ENCODE measurements around the gene CNOT3.
"Not testable (repeated sequence)": the region's sequence is repeated elsewhere in the genome, so short reads cannot be mapped to it uniquely, and the experiment has no call there.

CNOT3 gene

DNA sequence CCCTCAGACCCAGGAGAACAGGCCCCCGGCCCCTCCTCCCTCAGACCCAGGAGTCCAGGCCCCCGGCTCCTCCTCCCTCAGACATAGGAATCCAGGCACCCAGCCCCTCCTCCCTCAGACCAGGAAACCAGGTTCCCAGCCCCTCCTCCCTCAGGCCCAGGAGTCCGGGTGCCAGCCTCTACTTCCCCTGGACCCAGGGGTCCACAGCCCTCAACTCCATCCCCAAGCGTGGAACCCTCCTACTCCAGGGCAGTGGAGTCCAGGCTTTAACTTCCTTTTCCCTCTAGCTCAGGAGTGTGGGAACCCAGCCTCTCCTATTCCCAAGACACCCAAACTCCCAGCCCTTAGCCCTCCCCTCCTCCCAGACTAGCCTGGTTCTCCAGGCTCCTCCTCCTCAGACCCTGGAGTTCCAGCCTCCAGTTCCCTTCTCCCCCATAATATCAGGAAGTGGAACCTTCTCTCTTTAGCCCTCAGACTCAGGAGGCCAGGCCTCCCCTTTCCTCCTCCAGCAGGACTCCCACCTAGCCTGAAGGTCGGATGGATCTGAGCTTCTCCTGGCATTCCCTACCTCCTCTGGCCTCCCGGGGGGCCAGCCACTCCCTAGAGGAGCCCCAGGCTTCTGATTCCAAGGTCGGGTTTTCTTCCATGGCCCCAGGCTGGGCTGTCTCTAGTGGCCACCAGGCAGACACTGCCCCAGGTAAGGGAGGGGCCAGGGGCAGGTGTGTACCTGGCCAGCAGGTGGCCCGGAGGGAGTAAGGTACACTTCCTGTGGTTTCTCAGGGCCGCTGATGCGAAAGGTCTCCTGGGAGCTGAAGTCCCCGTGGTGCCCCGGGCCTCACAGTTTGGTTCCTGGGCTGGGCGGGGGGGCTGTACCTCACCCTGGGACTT, 35.2 kb downstream of the CNOT3 start, which contains the start of gene TMC4:
Gene TMC4, minus strand, starts transcription at position 690 of the 888 bp plus-strand sequence. Its CDS starts 43 bp downstream, at position 647.
- DNase-seq: peak; percentile 20

DNA sequence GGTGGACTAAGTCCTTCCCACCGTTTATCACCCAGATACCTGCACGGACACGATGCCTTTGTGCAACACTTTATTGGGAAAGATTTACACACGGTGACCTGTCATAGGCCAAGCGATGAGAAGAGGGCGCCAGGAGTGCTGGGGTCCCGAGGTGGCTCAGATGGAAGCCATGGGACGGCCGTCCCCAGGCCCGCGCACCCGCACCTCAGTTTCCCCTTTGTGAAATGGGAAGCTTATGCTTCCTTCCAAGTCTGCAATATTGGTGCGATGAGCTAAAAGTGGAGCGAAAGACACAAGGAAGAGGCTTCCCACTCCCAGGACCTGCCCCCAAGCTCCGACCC, 35.8 kb downstream of the CNOT3 start:
- no peak for DNase-seq

DNA sequence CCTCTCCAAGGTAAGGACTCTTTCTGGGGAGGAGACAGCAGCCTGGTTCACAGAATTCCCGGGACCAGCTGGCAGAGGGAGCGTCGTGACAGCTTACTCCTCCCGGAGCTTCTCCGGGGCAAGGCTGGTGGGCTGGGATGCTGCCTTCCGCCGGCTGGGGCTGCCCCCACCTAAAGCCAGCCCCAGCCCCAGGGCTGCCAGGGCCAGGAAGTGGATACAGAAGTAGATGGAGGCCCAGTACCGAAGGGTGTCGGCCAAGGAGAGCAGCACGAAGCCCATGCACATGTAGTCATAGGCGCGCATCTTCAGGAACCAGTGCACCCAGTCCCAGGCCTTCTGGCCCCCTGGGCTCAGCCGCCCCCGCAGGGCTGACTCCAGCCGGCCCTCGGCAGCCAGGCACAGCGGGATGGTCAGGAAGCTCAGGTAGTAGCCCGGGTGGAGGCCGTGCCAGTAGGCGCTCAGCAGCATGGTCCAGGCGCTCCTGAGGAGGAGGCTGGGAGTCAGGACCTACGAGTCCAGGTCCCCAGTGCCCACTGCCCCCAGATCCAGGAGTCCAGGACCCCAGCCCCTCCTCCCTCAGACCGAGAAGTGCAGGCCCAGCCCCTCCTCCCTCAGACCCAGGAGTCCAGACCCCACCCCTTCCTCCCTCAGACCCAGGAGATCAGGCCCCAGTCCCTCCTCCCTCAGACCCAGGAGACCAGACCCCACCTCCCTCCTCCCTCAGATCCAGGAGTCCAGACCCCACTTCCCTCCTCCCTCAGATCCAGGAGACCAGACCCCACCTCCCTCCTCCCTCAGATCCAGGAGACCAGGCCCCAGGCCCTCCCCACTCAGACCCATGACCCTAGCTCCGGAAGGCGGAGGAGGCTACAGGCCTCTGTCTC, 36.6 kb downstream of the CNOT3 start:
- DNase-seq: no peak

DNA sequence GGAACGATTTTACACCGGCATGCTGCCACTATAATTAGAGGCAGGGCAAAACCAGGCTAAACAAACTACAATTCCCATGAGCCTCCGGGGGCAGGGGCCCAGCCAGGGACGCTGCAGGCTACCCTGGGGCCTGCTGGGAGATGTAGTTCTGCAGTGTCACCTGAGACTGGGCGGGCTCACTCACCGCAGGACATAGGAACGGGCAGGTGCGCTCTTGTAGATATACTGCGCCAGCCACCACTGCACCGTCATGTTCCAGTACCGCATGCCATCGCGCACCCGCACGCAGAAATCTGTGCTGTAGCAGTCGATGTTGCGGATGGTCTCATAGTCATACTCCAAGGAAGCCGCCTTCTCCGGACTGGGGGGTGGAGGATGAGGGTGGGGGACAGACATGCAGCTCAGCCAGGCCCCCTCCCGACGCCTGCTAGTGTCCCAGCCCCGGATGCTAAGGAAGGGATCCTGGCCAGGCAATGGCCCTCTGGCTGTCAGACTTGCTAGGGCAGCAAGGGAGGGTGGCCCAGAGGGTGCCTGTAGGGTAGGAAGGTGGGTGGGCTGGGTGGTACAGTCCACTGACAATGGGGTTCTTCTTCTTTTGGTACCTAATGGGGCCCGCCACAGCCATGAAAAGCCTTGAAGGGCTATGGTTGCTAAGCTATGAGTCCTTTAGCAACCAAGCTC, 41.2 kb downstream of the CNOT3 start:
- DNase-seq: peak; percentile 56

DNA sequence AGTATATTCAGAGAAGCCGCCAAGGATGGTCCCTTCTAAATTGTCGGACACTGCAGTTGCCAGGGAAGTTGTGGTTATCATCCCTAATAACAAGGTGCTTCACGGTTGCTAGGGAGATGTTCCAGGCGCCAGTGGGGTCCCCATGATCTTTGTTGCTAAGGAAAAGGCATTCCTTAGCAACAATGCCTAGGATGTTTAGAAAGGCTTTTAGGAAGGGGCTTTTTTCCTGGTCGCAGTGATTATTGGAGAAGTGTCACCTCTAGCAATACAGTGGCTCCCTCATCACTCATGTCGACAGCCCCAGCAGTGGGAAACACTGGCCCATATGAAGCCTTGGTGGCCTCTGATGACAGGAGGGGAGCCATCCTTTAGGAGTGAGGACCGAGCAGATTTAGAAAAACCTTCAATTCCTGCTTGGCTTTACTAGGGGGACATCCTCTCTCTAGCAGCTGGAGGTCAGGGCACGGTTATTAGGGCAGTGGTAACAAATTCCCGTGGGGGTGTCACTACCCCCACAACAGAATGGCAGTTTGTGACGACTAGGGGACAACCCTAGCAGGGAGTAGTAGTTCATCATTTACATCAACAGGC, 41.8 kb downstream of the CNOT3 start:
- DNase-seq: no peak

DNA sequence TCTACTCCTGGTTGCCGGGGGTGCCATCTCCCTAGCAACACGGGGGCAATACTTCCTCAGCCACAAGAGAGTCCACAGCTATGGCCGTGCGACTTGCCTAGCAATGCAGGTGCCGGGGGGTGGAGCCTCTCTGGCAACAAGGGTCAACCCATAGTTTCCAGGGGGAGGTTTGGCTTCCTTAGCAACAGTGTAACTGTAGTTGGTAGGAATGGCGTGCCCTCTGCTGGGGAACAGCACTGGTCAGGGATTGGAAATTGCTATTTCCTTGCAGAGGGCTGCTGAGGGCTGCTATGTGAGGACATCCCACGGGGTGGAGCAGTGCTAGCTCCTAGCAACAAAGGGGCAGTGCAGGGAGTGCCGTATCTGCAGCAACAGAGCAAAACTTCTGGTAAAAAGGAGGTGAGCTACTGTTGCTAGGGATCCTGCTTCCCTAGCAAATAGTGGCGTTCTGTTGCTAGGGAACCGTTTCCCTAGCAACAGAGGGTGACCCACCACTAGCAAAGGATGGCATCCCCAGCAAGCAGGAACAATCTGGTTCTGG, 42.4 kb downstream of the CNOT3 start:
- no peak for DNase-seq

DNA sequence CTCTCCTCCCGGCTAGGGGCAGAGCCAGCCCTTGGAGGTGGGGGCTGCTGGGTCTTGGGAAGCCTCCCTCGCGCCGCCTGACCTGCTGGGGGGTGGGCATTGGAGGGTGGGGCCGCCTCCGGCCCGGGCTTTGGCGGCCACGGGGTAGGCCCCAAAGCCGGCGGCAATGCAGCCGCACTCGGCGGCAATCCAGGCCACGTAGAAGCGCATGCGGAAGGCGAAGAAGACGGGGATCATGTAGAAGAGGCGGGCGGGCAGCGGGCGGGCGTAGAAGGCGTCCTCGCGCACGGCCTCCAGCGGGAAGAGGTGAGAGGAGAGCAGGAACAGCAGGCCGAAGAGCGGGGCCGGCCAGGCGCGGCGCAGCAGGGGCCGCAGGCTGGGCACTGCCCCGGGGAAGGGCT, 43.1 kb downstream of the CNOT3 start:
- no peak for DNase-seq

DNA sequence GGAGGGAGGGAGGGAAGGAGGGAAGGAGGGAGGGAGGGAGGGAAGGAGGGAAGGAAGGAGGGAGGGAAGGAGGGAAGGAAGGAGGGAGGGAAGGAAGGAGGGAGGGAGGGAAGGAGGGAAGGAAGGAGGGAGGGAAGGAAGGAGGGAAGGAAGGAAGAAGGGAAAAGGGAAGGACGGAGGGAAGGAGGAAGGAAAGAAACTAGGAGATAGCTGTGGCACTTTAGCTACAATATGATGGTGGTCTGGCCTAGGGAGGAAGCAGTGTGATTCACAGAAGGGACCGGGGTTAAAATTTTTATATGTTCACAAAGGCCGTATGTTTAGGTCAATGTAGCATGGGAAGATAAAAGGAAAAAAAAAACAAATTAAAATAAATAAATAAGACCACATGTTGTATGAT, 44.3 kb downstream of the CNOT3 start:
- DNase-seq: not testable (repeated sequence)

DNA sequence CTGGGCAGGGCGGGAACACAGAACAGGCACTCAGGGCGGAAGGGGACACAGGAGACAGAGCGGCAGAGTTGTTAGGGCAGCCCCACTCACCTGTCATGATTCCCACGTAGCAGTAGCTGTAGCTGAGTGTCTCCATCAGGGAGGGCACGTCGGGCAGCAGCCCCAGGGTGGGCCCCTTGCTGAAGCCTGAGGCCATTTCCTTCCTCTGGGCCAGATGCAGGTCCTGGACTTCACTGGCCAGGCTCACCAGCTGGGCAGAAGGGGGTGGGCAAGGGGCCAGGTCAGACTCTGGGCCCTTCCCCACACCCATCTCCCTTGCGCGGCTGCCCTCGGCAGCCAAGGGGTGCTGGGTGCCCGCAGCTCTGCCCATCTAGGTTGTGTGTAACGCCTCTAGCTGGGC, 45.9 kb downstream of the CNOT3 start:
- no peak for DNase-seq

DNA sequence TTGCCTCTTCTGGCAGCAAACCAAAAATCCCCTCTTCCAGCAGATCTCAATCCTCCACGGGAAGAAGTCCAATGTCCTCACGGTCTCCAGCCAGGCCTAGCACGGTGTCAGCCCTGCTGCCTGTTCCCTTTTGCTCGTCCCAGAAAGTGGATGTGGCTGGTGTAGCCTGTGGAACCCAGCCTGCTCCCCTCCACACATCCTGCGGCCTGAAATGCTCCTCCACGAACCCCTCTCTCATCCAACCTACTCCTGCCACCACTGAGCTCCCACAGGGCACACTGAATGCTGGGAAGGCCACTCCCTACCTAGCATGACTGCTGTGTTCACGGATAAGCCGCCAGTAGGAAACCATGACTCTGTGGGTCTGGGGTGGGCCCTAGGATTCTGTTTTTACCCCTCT, 48.8 kb downstream of the CNOT3 start:
- no peak for DNase-seq

DNA sequence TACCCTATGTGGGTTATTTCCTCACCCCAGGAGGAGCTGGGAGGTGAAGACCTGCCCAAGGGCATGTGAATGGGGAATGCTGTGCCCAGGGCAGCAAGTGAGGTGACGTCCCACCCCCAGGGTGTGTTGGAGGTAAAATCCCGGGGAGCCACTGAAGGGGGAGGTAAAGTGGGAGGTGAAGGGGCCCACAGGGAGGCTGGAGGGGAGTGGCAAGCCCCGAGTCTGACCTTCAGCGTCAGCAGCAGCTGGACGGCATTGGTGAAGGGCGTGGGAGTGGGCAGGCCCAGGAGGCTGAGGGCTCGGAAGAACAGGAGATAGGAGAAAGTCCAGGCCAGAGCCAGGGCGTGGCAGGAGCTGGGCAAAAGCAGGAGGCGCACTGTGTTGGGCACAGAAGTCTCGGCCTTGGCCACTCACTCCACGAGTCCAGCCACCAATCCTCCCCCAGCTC, 49.4 kb downstream of the CNOT3 start:
- no peak for DNase-seq

DNA sequence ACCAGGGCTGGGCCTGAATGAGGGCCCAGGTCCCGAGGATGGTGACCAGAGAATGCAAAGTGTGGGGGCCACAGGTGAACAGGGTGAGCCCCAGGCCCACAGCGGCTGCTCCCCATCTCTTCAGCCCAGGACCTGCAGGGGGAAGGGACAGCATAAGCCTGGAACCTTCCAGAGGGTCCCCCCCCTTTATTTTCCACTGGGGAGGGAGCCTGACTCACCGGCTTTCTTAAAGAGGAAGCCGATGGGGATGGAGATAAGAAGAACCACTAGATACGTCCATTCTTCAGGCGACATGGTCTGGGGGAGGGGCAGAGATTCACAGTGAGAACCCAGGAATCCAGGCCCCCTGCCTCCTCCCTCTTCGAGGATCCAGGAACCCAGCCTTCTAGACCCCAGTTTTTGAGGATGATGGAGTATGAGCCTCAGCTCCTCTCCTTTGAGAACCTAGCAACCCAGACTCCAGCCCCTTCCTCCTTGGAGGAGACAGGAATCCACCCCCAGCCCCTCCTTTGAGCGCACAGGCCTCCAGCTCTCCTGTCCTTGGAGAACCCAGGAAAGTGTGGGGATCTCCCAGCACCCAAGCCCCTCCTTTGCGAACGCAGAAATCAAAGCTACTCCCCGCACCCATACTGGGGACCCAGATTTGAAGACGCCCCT, 50.8 kb downstream of the CNOT3 start:
- peak; percentile 65 for DNase-seq

DNA sequence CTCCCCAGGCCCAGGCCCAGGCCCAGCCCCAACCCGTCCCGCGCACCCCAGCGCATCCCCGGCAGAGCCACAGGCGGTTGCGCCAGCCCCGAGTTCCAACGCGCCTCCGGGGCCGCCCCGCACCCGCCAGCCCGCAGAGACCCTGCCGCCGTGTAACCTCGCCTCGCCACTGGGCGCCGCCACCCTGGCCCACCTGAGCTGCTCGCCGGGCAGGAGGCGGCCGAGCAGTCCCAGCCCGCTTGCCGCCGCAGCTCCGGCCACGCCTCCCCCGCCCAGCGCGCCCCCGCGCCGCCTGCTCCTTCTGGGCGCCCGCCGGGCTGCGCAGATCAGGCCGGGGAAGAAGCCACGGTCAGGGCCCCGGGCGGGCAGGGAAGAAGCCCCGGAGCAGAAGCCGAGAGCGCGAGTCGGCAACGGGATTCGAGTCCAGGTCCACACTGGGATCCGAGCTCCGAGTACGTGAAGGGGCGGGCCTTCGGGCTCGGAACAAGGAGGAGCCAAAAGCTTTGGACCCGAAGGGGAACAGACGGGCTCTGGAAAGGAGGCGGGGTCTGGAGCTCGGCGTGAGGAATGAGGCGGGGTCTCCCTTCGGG, 51.7 kb downstream of the CNOT3 start, which contains the start of gene MBOAT7:
Gene MBOAT7, minus strand, starts transcription at position 436 of the 590 bp plus-strand sequence. CDS start 1,072 bp downstream, outside the sequence.
- DNase-seq: no peak

DNA sequence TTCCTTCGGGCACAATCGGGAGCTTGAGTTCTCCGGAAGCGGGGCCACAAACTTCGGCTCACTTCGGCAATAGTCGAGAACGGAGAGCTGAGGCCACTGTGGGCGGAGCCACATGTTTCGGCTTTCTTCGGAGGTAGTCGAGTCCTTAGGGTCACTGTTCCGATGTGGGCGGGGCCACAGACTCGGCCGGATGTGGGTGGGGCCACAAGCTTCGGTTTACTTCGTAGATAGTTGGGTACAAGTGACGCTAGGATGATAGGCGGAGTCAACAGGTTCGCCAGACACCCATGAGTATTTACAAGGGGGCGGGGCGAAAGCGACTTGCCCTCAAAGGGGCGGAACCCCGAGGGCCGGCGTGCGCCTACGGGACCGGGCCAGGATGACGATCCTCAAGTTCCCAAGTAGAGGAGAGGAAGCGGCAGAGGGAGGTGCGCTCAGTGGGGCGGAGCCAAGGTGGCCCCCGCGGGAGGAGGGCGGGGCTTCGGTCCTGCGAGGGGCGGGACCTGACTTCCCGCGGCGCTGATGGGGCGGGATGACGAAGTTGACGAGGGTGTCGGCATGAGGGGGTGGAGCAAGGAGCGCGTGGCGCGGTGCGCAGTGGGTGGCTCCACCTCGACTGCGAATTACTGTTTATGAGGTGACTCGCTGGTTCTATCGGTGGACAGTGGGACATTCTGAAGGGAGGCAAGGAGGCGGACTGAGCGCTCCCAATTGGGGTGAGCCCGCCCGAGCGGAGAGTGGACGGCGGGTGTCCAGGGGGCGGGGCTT, 52.4 kb downstream of the CNOT3 start:
- peak; percentile 100 for DNase-seq

DNA sequence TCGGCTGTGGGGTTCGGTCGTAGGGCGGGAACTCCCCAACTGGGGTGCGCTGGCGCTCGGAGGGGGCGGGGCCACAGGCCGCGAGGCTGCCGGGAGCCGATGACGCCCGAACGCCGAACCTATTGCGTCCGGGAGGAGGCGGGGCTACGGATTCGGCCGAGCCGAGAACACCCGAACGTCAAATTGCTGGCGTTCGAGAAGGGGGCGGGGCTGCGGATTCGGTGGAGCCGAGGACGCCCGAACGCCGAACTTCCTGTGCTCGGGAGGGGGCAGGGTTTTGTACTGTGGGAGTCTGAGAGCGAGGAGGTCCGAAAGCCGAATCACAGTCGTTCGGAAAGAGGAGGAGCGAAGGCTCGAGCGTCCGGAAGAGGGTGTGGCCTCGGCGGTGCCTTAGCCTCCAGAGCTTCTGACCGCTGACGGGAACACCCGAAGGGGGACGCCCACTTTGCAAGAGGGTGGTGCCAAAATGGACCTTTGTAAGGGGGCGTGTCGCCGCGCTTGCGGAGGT, 53.0 kb downstream of the CNOT3 start:
- peak; percentile 100 for DNase-seq

DNA sequence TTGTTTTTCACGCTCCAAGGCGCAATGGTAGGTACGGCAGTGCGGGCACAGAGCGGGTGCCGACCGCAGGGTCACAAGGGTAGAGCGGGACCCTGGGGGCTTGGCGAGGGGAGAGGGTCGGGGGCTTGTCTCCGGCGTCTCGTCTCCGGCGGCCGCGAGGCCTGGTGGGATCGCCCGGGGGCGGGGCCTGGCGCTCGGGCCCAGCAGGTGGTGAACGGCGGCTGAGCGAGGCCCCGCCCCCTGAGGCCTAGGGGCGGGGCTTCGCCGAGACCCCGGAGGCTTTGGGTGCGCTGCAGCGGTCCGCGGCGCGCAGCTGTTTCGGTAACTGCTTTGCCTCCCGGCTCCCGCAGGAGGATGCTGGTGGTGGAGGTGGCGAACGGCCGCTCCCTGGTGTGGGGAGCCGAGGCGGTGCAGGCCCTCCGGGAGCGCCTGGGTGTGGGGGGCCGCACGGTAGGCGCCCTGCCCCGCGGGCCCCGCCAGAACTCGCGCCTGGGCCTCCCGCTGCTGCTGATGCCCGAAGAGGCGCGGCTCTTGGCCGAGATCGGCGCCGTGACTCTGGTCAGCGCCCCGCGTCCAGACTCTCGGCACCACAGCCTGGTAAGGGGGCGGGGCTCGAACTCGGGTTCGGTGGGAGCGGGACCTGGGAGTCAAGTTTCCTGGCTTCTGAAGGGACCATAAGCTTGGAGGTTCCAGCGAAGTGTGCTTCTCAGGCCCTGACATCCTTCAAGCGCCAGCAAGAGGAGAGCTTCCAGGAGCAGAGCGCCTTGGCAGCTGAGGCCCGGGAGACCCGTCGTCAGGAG, 53.6 kb downstream of the CNOT3 start, which contains the start of gene TSEN34:
Gene TSEN34, plus strand, starts transcription at position 298 of the 800 bp plus-strand sequence. Its CDS starts 57 bp downstream, at position 355.
- peak; percentile 91 for DNase-seq

DNA sequence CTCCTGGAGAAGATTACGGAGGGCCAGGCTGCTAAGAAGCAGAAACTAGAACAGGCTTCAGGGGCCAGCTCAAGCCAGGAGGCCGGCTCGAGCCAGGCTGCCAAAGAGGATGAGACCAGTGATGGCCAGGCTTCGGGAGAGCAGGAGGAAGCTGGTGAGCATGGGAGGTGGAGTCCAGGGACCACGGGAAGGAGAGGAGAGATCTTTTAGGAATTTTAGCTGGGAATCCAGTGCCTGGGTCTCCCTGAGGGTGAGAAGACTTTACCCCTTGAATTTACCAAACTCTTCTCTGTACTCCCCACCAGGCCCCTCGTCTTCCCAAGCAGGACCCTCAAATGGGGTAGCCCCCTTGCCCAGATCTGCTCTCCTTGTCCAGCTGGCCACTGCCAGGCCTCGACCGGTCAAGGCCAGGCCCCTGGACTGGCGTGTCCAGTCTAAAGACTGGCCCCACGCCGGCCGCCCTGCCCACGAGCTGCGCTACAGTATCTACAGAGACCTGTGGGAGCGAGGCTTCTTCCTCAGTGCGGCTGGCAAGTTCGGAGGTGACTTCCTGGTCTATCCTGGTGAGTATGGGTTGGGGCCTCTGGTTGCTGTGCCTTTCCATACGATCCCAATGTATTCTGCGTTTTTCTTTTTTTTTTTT, 54.4 kb downstream of the CNOT3 start:
- DNase-seq: no peak

DNA sequence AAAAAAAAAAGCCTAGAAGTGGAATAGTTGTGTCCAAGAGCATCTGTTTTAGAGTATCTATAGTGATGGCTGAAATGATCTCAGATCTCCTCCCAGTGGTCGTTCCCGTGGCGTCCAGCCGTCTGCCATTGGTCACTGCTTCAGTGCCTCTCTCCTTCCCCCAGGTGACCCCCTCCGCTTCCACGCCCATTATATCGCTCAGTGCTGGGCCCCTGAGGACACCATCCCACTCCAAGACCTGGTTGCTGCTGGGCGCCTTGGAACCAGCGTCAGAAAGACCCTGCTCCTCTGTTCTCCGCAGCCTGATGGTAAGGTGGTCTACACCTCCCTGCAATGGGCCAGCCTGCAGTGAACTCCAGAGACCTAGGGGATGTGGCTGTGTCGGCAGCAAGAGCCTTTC, 55.4 kb downstream of the CNOT3 start:
- no peak for DNase-seq

DNA sequence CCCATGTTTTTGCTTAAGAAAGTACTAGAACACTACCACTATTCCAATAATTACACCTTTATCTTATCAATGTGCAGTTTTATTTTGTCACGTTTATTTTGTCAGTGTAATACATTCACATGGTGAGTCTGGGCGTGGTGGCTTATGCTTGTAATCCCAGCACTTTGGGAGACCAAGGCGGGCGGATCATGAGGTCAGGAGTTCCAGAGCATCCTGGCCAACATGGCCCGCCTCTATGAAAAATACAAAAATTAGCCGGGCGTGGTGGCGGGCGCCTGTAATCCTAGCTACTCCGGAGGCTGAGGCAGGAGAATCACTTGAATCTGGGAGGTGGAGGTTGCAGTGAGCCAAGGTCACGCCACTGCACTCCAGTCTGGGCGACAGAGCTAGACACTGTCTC, 56.9 kb downstream of the CNOT3 start:
- DNase-seq: not testable (repeated sequence)

Measured in CD4-positive, alpha-beta T cell treated with Interleukin-10 for 1 hour (primary cell).